Vagina (tissue), 2 donors: ENCODE measurements around the gene EEF1B2. TPM values are rescaled to one million over a fixed set of nuclear protein-coding genes. Genes with fewer than 3 reads are reported as not detected.
"Not testable (repeated sequence)": the region's sequence is repeated elsewhere in the genome, so short reads cannot be mapped to it uniquely, and the experiment has no call there.

Experiments
- DNase-seq, 2 donors: peaks; one replicate each; pipeline ENCODE4 v3.0.0-alpha.2; 2017; ENCODE audit errors: extremely low spot score in 2 of 2
- H3K27ac ChIP-seq: fragments of 200-600 bp; sonication (generic); one replicate; pipeline ENCODE4 v1.5.1; 2019
- H3K27me3 ChIP-seq: fragments of 200-600 bp; sonication (generic); one replicate; pipeline ENCODE4 v1.5.1; 2019
- H3K36me3 ChIP-seq, 2 donors: fragments of 200-600 bp; sonication (generic); one replicate each; pipeline ENCODE4 v1.5.1; 2017 to 2019
- H3K4me1 ChIP-seq: fragments of 200-600 bp; sonication (generic); one replicate; pipeline ENCODE4 v1.5.1; 2019
- H3K4me3 ChIP-seq, 2 donors: fragments of 200-600 bp; sonication (generic); 1 replicate in 1 of 2; 2 replicates in 1 of 2; pipeline ENCODE4 v1.5.1; 2016 to 2019
- H3K9me3 ChIP-seq: fragments of 200-600 bp; sonication (generic); one replicate; pipeline ENCODE4 v1.5.1; 2019
- CTCF ChIP-seq, 3 experiments: fragments of 450-650 bp in 2 of 3; fragments of 200-600 bp in 1 of 3; sonication (generic) in 1 of 3; IDR thresholded peaks; one replicate each; pipeline ENCODE4 v1.5.1; 2017 to 2019; ENCODE audit warnings: antibody characterized with exemption in 3 of 3, mild to moderate bottlenecking in 2 of 3, moderate library complexity in 2 of 3
- POLR2A ChIP-seq, 2 donors: fragments of 450-650 bp; IDR thresholded peaks; one replicate each; pipeline ENCODE4 v1.6.1; 2017; ENCODE audit warnings: antibody characterized with exemption in 2 of 2, mild to moderate bottlenecking in 2 of 2, moderate library complexity in 2 of 2
- POLR2AphosphoS5 ChIP-seq, 2 donors: sonication (generic); formaldehyde crosslinking; IDR thresholded peaks; one replicate each; pipeline ENCODE4 v1.9.0; 2017; ENCODE audit warnings: antibody characterized with exemption in 2 of 2, mild to moderate bottlenecking in 2 of 2, low read depth in 1 of 2; ENCODE audit not compliant: insufficient read depth in 1 of 2
- intact Hi-C: fragments of 100-400 bp; cut with DNase I; formaldehyde crosslinking; loops from one replicate; pipeline ENCODE4 v1.15.1; 2023
- total RNA-seq: library from RNA; depleted of rRNA; stranded (reverse); fragments of >200 nt; gene quantifications from one replicate; pipeline ENCODE4 v1.2.3, GENCODE V29; 2016

The EEF1B2 gene
- total RNA-seq, 1 donor from 2014 or later = 353 TPM

- Histone ChIP-seq H3K36me3 (peaks cover 0 to 28% of the 10 kb centered on the region in 2 donors), H3K4me3 (no peak overlapping the region), H3K27ac (no peak overlapping the region), H3K9me3 (no peaks in the 10 kb centered on the region), H3K4me1 (peaks cover 11% of the 10 kb centered on the region), H3K27me3 (no peaks in the 10 kb centered on the region)
- no peak for DNase-seq
- peak; percentile 35 to 70 (median 62) for TF ChIP-seq CTCF (IDR thresholded peaks at IDR 0.05)
- TF ChIP-seq POLR2A (IDR thresholded peaks at IDR 0.05) = no peak
- peak in 1 of 2 donors; percentile 58 for TF ChIP-seq POLR2AphosphoS5 (IDR thresholded peaks at IDR 0.05; ENCODE audit: insufficient read depth in 1 of 2, low read depth in 1 of 2)
- intact Hi-C loops = no loop called here
Observed at GRCh38 chr2:206164261-206164862, 4.7 kb downstream of the EEF1B2 start.

- H3K36me3 ChIP-seq, H3K9me3 ChIP-seq, DNase-seq, H3K4me1 ChIP-seq, H3K27me3 ChIP-seq, H3K27ac ChIP-seq, H3K4me3 ChIP-seq, intact Hi-C loops: not testable (repeated sequence)
Observed at GRCh38 chr2:206168230-206168629, 8.5 kb downstream of the EEF1B2 start.

- H3K9me3 ChIP-seq, H3K4me3 ChIP-seq, H3K27ac ChIP-seq, H3K27me3 ChIP-seq, H3K4me1 ChIP-seq, H3K36me3 ChIP-seq, DNase-seq, intact Hi-C loops: not testable (repeated sequence)
Observed at GRCh38 chr2:206171624-206172397, 12.1 kb downstream of the EEF1B2 start.

- TF ChIP-seq POLR2A (IDR thresholded peaks at IDR 0.05) (no peak), POLR2AphosphoS5 (IDR thresholded peaks at IDR 0.05; ENCODE audit: insufficient read depth in 1 of 2, low read depth in 1 of 2) (no peak), CTCF (IDR thresholded peaks at IDR 0.05) (no peak)
- H3K27ac ChIP-seq = no peak overlapping the region
- H3K9me3 ChIP-seq = no peaks in the 10 kb centered on the region
- intact Hi-C loops = no loop called here
- H3K4me3 ChIP-seq = no peak overlapping the region
- no peak for DNase-seq
- no peaks in the 10 kb centered on the region for H3K27me3 ChIP-seq
- H3K4me1 ChIP-seq = no peaks in the 10 kb centered on the region
- no peaks in the 10 kb centered on the region for H3K36me3 ChIP-seq
Observed at GRCh38 chr2:206173147-206173546, 13.5 kb downstream of the EEF1B2 start.

- Histone ChIP-seq H3K27me3 (no peaks in the 10 kb centered on the region), H3K4me1 (no peaks in the 10 kb centered on the region), H3K36me3 (no peaks in the 10 kb centered on the region), H3K4me3 (no peak overlapping the region), H3K9me3 (no peaks in the 10 kb centered on the region), H3K27ac (no peak overlapping the region)
- TF ChIP-seq CTCF (IDR thresholded peaks at IDR 0.05) = no peak
- no peak for TF ChIP-seq POLR2A (IDR thresholded peaks at IDR 0.05)
- TF ChIP-seq POLR2AphosphoS5 (IDR thresholded peaks at IDR 0.05; ENCODE audit: insufficient read depth in 1 of 2, low read depth in 1 of 2) = no peak
- intact Hi-C loops = no loop called here
- no peak for DNase-seq
Observed at GRCh38 chr2:206176121-206176520, 16.4 kb downstream of the EEF1B2 start.

- H3K4me1 ChIP-seq = no peaks in the 10 kb centered on the region
- DNase-seq = no peak
- H3K4me3 ChIP-seq = no peak overlapping the region
- no peaks in the 10 kb centered on the region for H3K36me3 ChIP-seq
- intact Hi-C loops = no loop called here
- no peaks in the 10 kb centered on the region for H3K9me3 ChIP-seq
- no peak overlapping the region for H3K27ac ChIP-seq
- TF ChIP-seq CTCF (IDR thresholded peaks at IDR 0.05) (no peak), POLR2A (IDR thresholded peaks at IDR 0.05) (no peak), POLR2AphosphoS5 (IDR thresholded peaks at IDR 0.05; ENCODE audit: insufficient read depth in 1 of 2, low read depth in 1 of 2) (no peak)
- H3K27me3 ChIP-seq = no peaks in the 10 kb centered on the region
Observed at GRCh38 chr2:206176901-206177300, 17.2 kb downstream of the EEF1B2 start.

GRCh38 chr2:206181526-206181925 is 21.8 kb downstream of the EEF1B2 start:
- H3K9me3 ChIP-seq, intact Hi-C loops, H3K27ac ChIP-seq, H3K4me3 ChIP-seq, H3K4me1 ChIP-seq, H3K36me3 ChIP-seq, DNase-seq, H3K27me3 ChIP-seq: not testable (repeated sequence)
